ENCODE results near the gene LDHD.
"Not testable (repeated sequence)": the region's sequence is repeated elsewhere in the genome, so short reads cannot be mapped to it uniquely, and the experiment has no call there.

Gene LDHD

DNA sequence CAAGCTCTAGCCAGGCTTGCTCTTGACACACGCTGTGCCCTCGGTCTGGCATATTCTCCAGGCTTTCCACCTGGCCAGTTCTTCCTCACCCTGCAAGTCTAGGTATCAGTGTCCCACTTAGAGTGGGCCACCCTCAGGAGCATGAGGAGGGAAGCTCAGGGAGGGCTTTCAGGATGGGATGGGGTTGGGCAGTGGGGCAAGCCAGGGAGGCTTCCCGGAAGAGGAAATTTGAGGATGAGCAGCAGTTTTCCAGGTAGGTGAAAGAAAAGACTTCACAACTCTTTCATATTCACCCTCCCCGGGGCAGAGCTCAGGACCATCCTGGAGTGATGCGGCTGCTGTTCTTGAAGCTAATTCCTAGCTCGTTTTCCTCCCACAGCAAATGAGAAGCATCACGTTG is 14.5 kb upstream of the LDHD start:
- H3K4me1 ChIP-seq (ENCODE audit: insufficient read depth, low read length): peaks cover 6% of the 10 kb centered on the region; the same call in 1 of the 2 replicates
- no peak overlapping the region for H3K4me2 ChIP-seq (ENCODE audit: insufficient read depth, low read length)
- no peak overlapping the region for H3K9ac ChIP-seq (ENCODE audit: low read depth, low read length)
- H4K20me1 ChIP-seq (ENCODE audit: insufficient read depth, low read length): no peaks in the 10 kb centered on the region
- DNase-seq (no peak), ATAC-seq (ENCODE audit: insufficient read depth, low read depth) (no peak)
- TF ChIP-seq EZH2 (IDR thresholded peaks at IDR 0.05; ENCODE audit: borderline replicate concordance, low read depth, low read length, severe bottlenecking): no peak
- TF ChIP-seq, protein P1, sequence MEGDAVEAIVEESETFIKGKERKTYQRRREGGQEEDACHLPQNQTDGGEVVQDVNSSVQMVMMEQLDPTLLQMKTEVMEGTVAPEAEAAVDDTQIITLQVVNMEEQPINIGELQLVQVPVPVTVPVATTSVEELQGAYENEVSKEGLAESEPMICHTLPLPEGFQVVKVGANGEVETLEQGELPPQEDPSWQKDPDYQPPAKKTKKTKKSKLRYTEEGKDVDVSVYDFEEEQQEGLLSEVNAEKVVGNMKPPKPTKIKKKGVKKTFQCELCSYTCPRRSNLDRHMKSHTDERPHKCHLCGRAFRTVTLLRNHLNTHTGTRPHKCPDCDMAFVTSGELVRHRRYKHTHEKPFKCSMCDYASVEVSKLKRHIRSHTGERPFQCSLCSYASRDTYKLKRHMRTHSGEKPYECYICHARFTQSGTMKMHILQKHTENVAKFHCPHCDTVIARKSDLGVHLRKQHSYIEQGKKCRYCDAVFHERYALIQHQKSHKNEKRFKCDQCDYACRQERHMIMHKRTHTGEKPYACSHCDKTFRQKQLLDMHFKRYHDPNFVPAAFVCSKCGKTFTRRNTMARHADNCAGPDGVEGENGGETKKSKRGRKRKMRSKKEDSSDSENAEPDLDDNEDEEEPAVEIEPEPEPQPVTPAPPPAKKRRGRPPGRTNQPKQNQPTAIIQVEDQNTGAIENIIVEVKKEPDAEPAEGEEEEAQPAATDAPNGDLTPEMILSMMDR (IDR thresholded peaks at IDR 0.05; ENCODE audit: borderline replicate concordance, extremely low read depth, low read length, poor library complexity, severe bottlenecking): no peak
- peaks cover 13% of the 10 kb centered on the region for H3K9me3 ChIP-seq (ENCODE audit: insufficient read depth, low read length, severe bottlenecking)
- H3K79me2 ChIP-seq (ENCODE audit: insufficient read depth, low read length): no peaks in the 10 kb centered on the region
- no peak overlapping the region for H3K27ac ChIP-seq (ENCODE audit: low read length)
- H3K36me3 ChIP-seq (ENCODE audit: insufficient read depth, low read length): no peaks in the 10 kb centered on the region
- no peak overlapping the region for H2AFZ ChIP-seq (ENCODE audit: low read depth, low read length)
- H3K4me3 ChIP-seq (ENCODE audit: low read depth in 1 of 2, low read length in 2 of 2): no peak overlapping the region
- no peaks in the 10 kb centered on the region for H3K27me3 ChIP-seq (ENCODE audit: insufficient read depth, low read length, poor library complexity)

GRCh38 chr16:75130150-75130771 is 13.7 kb upstream of the LDHD start:
- Histone ChIP-seq H3K9me3 (ENCODE audit: insufficient read depth, low read length, severe bottlenecking) (peaks cover 13% of the 10 kb centered on the region), H2AFZ (ENCODE audit: low read depth, low read length) (no peak overlapping the region), H3K79me2 (ENCODE audit: insufficient read depth, low read length) (no peaks in the 10 kb centered on the region), H3K27me3 (ENCODE audit: insufficient read depth, low read length, poor library complexity) (no peaks in the 10 kb centered on the region), H3K4me2 (ENCODE audit: insufficient read depth, low read length) (no peak overlapping the region), H3K4me1 (ENCODE audit: insufficient read depth, low read length) (peaks cover 6% of the 10 kb centered on the region; the same call in 1 of the 2 replicates), H3K4me3 (ENCODE audit: low read depth in 1 of 2, low read length in 2 of 2) (no peak overlapping the region), H3K27ac (ENCODE audit: low read length) (no peak overlapping the region), H3K9ac (ENCODE audit: low read depth, low read length) (no peak overlapping the region), H4K20me1 (ENCODE audit: insufficient read depth, low read length) (no peaks in the 10 kb centered on the region), H3K36me3 (ENCODE audit: insufficient read depth, low read length) (no peaks in the 10 kb centered on the region)
- TF ChIP-seq EZH2 (IDR thresholded peaks at IDR 0.05; ENCODE audit: borderline replicate concordance, low read depth, low read length, severe bottlenecking): no peak
- TF ChIP-seq, protein P1 (IDR thresholded peaks at IDR 0.05; ENCODE audit: borderline replicate concordance, extremely low read depth, low read length, poor library complexity, severe bottlenecking): peak; percentile 24
- ATAC-seq (ENCODE audit: insufficient read depth, low read depth) (no peak), DNase-seq (no peak)

- not testable (repeated sequence) for H3K36me3 ChIP-seq (ENCODE audit: insufficient read depth, low read length); H3K4me3 ChIP-seq (ENCODE audit: low read depth in 1 of 2, low read length in 2 of 2); H4K20me1 ChIP-seq (ENCODE audit: insufficient read depth, low read length); H3K79me2 ChIP-seq (ENCODE audit: insufficient read depth, low read length); ATAC-seq (ENCODE audit: insufficient read depth, low read depth); H3K27ac ChIP-seq (ENCODE audit: low read length); H3K27me3 ChIP-seq (ENCODE audit: insufficient read depth, low read length, poor library complexity); H3K4me2 ChIP-seq (ENCODE audit: insufficient read depth, low read length); H3K9ac ChIP-seq (ENCODE audit: low read depth, low read length); H3K4me1 ChIP-seq (ENCODE audit: insufficient read depth, low read length); DNase-seq; H2AFZ ChIP-seq (ENCODE audit: low read depth, low read length)
- H3K9me3 ChIP-seq (ENCODE audit: insufficient read depth, low read length, severe bottlenecking): peaks cover 13% of the 10 kb centered on the region
Measured at GRCh38 chr16:75129421-75130149, 13.0 kb upstream of the LDHD start.

GRCh38 chr16:75127713-75128415 is 11.3 kb upstream of the LDHD start:
- no peak for TF ChIP-seq EZH2 (IDR thresholded peaks at IDR 0.05; ENCODE audit: borderline replicate concordance, low read depth, low read length, severe bottlenecking)
- TF ChIP-seq, protein P1 (IDR thresholded peaks at IDR 0.05; ENCODE audit: borderline replicate concordance, extremely low read depth, low read length, poor library complexity, severe bottlenecking): no peak
- Histone ChIP-seq H3K9ac (ENCODE audit: low read depth, low read length) (no peak overlapping the region), H3K27me3 (ENCODE audit: insufficient read depth, low read length, poor library complexity) (no peaks in the 10 kb centered on the region)

More at GRCh38 chr16:75127713-75128415, 11.3 kb upstream of the LDHD start:
- Histone ChIP-seq H4K20me1 (ENCODE audit: insufficient read depth, low read length) (no peaks in the 10 kb centered on the region), H3K79me2 (ENCODE audit: insufficient read depth, low read length) (no peaks in the 10 kb centered on the region), H3K4me2 (ENCODE audit: insufficient read depth, low read length) (no peak overlapping the region), H3K36me3 (ENCODE audit: insufficient read depth, low read length) (no peaks in the 10 kb centered on the region), H3K4me3 (ENCODE audit: low read depth in 1 of 2, low read length in 2 of 2) (no peak overlapping the region), H2AFZ (ENCODE audit: low read depth, low read length) (no peak overlapping the region), H3K9me3 (ENCODE audit: insufficient read depth, low read length, severe bottlenecking) (peaks cover 13% of the 10 kb centered on the region), H3K4me1 (ENCODE audit: insufficient read depth, low read length) (peaks cover 6% of the 10 kb centered on the region; the same call in 1 of the 2 replicates), H3K27ac (ENCODE audit: low read length) (no peak overlapping the region)
- no peak for DNase-seq
- no peak for ATAC-seq (ENCODE audit: insufficient read depth, low read depth)
